Effector CD8-positive, alpha-beta T cell (primary cell): ENCODE measurements around the gene MRPL57.
"Not testable (repeated sequence)": the region's sequence is repeated elsewhere in the genome, so short reads cannot be mapped to it uniquely, and the experiment has no call there.

ENCODE experiments used
- DNase-seq: peaks from one replicate; lab custom pipeline; 2025; lab: John Stamatoyannopoulos, UW
- total RNA-seq, 4 experiments: gene quantifications; one replicate each; lab custom pipeline; 2026; lab: John Stamatoyannopoulos, UW

The MRPL57 gene
- total RNA-seq, result 27.3 to 50.4 (median 31.7) reads per million in 4 experiments

DNA sequence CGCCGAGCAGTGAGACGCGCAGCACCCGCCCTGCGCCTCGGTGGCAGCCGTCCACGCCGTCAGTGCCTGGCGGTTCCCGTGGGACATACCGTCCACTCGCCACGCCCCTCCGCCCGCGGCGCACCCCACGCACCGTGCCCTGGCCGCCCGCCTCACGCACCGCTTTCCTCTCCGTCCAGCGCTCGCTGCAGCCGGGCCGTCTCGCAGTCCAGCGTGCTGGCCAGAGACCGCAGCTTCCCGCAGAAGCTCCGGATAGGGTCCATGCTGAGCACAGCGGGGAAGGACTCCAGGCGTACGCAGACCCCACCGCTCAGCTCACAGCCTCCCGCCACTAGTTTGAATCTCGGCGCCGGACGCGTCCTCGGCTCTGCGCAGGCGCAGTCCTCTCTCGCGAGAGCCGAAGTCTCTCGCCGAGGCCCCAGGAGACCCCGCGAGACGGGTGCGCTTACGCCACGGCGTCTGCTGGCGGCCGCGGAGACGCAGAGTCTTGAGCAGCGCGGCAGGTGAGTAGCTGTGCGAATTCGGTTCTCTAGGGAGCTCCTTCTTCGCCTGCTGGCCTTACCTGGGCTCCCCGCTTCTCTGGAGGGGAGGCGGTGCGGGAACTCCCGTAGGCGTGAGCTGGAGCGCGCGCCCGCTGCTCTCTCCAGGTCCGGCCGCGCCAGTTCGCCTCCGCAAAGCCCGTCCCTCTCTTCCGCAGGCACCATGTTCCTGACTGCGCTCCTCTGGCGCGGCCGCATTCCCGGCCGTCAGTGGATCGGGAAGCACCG, at the start of gene MRPL57, which contains the start of gene SKA3:
TSS of gene MRPL57 (plus strand) at position 444 of the 767 bp plus-strand sequence. CDS start at position 703, 259 bp downstream.
TSS of gene SKA3 (minus strand) at position 338 of the 767 bp plus-strand sequence. CDS start at position 263, 75 bp downstream.
- peak; percentile 91 for DNase-seq

DNA sequence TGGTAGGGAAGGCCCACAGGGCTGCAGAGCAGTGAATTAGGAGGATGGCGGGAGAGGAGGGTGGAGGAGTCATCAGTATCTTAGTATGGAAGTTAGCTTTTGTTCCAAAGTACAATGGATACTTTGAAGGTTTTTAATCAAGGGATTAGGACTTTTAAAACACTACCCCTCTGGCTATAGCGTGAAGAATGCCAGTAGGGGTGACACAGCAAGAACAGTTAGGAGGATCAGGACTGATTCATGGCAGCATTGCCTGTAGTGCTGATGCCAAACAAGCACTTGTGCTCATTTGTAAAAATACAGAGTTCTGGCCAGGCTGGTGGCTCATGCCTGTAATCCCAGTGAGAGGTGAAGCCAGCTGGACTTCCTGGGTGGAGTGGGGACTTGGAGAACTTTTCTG, 46.3 kb upstream of the MRPL57 start:
- DNase-seq, result no peak

DNA sequence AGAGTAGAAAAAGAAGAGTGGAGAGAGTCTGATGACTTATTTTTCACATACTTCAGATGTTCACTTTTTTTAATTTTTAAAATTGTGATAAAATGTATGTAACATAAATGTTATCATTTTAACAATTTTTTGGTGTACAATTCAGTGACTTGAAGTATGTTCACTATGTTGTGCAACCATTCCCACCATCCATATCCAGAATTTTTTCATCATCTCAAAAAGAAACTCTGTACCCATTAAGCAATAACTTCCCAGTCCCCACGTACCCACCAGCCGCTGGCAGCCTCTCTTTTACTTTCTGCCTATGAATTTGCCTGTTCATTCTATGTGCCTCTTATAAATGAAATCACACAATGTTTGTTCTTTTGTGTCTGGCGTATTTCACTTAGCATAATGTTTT, 43.4 kb upstream of the MRPL57 start:
- DNase-seq, result no peak

DNA sequence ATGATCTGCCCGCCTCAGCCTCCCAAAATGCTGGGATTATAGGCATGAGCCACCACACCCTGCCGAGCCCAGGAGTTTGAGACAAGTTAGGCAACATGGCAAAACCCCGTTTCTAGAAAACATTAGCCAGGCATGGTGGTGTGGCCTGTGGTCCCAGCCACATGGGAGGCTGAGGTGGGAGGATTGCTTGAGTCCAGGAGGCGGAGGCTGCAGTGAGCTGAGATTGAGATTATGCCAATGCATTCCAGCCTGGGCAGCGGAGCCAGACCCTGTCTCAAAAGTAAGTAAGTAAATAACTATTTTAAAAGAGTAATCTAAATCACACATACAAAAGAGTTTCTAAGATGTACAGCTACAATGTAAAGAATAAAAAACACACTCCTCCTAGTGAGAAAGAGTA, 42.0 kb upstream of the MRPL57 start:
- DNase-seq, result no peak

DNA sequence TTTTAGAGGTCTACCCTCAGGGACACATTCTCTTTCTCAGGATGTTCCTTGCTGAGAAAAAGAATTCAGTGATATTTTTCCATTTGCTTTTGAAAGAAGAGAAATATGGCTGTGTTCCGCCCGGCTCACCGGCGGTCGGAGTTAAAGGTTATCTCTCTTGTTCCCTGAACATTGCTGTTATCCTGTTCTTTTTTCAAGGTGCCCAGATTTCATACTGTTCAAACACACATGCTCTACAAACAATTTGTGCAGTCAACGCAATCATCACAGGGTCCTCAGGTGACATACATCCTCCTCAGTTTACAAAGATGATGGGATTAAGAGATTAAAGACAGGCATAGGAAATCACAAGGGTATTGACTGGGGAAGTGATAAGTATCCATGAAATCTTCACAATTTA, 40.6 kb upstream of the MRPL57 start:
- DNase-seq, result not testable (repeated sequence)

DNA sequence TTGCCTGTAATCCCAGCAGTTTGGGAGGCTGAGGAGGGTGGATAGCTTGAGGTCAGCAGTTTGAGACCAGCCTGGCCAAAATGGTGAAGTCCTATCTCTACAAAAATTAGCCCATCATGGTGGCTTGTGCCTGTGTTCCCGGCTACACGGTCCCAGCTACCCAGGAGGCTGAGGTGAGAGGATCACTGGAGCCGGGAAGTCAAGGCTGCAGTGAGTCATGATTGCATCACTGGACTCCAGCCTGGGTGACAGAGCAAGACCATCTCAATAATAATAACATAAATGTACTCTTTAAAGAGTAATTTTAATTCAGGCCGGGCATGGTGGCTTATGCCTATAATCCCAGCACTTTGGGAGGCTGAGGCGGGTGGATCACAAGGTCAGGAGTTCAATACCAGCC, 38.8 kb upstream of the MRPL57 start:
- no peak for DNase-seq

DNA sequence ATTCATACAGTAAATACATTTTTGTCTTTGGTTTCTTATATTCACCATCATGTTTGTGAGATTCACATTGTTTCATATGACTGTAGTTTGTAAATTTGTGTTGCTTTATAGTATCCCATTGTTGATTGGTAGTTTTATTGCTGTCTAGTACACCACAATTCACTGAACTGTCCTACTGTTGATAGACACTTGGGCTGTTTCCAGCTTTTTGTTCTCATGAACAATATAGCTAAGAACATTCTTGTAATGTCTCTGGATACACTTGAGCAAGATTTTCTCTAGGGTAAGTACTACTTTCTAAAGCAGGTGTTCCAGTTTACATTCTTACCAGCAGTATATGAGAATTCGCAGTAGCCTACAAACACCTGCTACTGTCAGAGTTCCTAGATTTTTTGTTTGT, 37.9 kb upstream of the MRPL57 start:
- DNase-seq, result no peak

DNA sequence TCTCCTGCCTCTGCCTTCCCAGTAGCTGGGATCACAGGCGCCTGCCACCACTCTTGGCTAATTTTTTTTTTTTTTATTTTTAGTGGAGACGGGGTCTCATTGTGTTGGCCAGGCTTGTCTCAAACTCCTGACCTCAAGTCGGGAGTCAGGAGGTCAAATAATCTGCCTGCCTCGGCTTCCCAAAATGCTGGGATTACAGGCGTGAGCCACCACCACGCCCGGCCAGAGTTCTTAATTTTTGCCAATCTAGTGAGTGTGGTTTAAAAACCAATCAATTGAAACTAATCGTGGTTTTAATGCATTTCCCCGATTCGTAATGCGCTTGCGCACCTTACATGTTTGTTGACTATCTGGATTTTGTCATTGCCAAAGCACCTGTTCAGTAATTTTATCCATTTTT, 37.1 kb upstream of the MRPL57 start:
- DNase-seq, result no peak

DNA sequence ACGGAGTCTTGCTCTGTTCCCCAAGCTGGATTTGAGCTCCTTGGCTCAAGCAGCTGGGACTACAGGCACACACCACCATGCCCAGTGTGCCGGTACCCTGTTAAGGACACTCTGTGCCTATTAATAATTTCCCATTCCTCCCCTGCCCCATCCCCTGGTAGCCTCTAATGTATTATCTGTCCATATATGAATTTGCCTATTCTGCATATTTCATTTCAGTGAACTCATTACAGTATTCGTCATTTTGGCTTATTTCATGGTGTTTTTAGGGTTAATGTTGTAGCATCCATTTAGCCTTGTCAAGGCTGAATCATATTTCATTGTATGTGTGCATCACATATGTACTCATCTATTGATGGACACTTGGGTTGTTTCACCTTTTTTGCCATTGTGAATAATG, 33.7 kb upstream of the MRPL57 start:
- no peak for DNase-seq

DNA sequence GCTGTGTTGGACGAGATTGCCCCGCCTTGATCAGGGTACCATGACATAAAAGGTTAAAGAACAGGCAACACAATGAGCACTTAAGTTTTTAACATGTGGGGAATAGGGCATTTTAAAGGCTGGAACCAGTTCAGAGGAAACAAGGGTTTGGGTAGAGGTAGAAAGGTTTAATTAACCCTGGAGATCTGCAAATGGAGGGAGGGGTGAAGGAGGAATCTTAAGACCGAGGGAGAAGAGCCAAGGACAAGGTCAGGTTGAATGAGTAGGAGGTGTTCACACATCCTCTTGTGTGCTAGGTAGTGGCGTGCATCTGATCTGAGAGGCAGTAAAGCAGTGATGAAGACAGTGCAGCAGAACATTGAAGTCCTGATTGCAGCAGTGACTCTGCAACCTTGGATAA, 28.6 kb upstream of the MRPL57 start:
- DNase-seq, result no peak

DNA sequence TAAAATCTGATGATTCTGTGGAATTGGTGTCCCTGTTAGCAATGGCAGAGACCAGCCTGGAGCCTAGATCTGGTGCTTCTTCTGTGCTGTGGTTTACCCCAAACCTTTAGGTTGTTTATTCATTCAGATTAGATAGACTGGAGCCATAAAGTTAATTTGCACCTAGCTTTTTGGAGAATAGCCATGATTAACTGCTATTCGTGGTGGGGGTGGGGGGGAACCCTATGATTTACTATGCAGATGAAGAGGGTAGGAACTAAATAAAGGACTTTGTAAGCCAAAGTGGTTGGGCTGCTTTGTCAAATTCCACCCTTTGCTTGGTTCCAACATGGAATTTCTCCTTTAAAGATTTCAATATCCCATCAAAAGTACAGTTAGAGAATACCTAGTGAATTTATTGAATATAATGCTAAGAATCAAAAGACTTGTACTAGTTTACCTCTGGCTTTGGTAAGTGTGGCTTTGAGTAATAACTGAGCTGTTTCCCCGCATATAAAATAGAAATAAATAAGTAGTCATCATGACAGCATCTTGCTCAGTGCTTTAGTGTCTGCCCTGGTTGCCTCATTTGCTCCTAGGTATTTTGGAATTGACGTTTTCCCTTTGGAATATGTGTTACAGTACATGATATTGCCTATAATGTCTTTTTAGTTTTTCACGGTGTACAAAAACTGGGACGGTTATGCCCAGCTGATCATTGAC, 27.8 kb upstream of the MRPL57 start:
- no peak for DNase-seq

DNA sequence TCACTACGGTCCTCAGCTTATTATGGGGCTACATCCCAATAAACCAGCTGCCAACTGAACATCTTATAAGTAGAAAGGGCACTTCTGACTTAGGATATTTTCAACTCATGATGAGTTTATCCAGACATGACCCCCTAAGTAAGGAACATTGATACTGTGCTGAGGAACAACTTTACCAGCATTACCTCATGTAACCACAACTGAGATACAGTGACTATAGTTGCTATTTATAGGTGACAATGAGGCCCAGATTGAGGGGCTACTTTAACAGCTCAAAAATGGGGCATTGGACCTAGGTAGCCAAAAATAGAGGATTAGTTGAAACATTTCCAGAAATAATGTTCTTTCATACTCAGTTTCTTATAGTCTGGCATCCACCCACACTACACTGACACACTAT, 26.9 kb upstream of the MRPL57 start:
- no peak for DNase-seq

DNA sequence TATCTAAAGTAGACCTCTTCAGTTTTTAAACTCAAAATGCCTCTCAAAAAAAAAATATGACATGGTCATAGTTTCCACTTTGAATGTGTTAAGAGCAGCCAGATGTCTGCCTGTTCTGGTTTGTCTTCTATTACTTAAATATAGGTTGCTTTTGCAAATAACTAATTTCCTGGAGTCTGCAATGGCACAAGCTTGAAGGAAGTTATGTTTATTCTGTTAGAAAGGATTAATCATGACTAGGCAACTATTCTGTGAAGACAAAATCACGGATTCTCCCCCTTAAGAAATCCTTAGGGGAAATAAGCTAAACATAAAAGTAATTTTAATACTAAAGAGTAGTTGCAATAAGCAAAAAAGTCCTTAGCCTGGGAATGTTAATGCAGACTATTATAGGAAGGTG, 26.4 kb upstream of the MRPL57 start:
- DNase-seq, result no peak

DNA sequence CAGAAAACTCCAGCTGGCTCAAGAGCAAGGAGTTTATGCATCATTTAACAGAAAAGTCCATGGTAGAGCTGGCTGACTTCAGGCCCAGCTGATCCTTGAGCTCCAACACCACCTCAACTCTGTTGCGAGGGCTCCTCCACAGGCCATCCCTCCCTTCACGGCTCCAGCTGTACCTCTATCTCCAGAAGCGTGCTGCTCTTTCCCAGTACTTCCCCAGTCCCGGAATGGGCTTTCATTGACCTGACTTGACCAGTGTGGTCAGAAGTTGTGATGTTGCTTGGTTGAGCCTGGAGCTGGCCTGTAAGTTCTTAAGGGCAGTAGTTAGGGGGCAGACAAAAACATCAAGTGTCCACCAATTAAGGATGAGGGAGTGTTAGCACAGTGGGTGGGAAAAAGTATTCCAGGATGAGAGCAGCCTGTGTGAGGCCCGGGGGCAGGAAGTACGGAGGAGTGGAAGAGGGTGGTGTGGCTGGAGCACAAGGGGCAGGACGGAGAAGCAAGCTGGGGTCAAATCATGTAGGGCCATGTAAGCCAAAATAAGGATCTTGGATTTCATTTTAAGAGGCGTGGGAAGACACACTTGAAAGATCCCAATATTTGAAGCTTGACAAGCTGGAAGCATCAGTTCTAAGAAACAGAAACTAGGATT, 24.1 kb upstream of the MRPL57 start:
- no peak for DNase-seq

DNA sequence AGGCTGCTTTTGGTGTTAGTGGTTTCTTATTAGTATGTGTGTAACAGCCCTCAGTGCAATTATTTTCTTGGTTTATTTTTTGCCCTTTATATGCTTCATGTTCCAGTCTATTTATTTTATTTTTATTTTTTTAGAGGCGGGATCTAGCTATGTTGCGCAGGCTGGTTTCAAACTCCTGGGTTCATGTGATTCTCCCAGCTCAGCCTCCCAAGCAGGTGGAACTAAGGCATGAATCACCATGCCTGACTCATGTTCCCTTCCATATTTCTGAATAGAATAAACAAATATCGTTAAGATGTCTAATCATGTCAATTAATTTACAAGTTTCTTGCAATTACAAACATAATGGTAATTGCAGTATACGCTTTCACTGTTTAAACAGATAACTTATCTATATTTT, 11.8 kb upstream of the MRPL57 start:
- no peak for DNase-seq

DNA sequence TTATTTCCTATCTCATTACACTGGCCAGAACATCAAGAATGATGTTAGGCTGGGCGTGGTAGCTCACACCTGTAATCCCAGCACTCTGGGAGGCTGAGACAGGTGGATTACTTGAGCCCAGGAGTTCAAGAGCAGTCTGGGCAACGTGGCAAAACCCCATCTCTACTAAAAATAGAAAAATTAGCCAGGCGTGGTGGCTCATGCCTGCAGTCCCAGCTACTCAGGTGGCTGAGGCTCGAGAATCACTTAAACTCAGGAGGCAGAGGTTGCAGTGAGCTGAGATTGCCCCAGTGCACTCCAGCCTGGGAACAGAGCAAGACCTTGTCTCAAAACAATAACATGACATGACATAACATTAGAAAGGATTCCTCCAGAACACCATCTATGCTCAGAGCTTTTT, 10.9 kb upstream of the MRPL57 start:
- not testable (repeated sequence) for DNase-seq

DNA sequence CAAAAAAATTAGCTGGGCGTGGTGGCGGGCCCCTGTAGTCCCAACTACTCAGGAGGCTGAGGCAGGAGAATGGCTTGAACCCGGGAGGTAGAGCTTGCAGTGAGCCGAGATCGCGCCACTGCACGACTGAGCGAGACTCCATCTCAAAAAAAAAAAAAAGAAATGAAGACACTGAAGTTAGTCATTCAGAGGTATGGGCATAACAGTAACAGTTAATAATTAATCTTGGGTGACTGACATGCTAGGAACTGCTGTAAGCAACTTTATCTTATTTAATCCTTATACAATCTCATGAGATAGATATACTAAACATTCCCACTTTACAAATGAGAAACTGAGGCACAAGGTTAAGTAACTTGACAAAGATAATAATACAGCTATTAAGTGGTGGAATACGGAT, 5.0 kb upstream of the MRPL57 start:
- no peak for DNase-seq

DNA sequence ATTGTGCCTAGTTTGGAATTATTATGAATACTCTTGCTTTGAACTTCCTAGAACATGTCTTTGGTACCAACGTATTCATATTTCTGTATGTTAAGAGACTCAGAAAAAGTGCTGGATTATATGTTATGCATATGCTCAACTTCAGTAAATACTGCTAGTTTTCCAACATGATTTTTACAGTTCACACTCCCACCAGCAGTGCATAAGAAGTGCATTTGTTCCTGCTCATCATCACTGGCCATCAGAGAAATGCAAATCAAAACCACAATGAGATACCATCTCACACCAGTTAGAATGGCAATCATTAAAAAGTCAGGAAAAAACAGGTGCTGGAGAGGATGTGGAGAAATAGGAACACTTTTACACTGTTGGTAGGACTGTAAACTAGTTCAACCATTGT, 2.7 kb upstream of the MRPL57 start:
- not testable (repeated sequence) for DNase-seq

DNA sequence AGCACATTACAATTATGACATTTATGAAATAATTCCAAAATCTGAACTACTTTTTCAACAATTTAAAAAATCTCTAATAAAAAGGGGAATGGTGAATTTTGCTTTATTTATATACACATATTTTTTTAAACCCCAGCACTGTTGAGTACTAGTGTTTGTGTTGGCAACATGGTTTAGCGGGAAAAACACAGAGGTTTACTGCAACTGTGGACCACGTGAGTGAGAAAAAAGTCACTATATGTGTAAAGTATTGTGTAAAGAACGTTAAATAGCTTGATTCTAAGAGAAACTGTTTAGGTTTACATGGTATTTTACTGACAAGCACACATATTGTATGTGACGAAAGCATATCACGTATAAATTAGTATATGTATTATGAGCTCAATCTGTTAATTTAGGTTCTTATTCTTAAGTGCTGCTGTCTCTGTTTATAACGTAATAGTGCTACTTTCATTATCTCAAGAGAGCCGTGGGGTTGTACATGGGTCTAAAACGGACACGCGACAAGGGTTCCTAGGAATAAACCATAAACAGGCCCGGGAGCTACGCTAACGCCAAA, 723 bp upstream of the MRPL57 start:
- DNase-seq, result no peak

DNA sequence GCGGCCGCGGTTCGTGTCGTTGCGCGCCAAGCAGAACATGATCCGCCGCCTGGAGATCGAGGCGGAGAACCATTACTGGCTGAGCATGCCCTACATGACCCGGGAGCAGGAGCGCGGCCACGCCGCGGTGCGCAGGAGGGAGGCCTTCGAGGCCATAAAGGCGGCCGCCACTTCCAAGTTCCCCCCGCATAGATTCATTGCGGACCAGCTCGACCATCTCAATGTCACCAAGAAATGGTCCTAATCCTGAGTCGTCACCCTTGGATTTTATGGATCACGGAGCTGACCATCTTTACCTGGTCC, 475 bp downstream of the MRPL57 start:
- DNase-seq, result no peak

DNA sequence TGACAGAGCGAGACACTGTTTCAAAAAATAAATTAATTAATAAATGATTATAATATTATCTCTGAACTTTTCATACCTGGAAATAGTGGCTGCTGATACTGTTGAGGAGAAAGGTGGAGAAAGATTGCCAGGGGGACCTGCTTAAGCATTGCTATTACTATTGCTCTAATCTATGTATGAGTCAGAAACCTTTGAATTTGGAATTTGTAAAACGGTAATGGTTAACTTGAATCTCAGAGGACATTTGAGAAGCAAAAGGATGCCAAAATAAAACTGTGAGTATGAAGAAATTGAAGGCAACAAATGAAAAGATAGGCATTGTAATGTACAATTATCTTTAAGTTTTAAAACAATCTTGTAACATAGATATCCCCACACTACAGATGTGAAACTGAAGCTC, 5.2 kb downstream of the MRPL57 start:
- no peak for DNase-seq

DNA sequence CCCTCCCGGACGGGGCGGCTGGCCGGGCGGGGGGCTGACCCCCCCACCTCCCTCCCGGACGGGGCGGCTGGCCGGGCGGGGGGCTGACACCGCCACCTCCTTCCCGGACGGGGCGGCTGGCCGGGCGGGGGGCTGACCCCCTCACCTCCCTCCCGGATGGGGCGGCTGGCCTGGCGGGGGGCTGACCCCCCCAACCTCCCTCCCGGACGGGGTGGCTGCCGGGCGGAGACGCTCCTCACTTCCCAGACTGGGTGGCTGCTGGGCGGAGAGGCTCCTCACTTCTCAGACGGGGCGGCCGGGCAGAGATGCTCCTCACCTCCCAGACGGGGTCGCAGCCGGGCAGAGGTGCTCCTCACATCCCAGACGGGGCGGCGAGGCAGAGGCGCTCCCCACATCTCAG, 10.0 kb downstream of the MRPL57 start:
- not testable (repeated sequence) for DNase-seq

DNA sequence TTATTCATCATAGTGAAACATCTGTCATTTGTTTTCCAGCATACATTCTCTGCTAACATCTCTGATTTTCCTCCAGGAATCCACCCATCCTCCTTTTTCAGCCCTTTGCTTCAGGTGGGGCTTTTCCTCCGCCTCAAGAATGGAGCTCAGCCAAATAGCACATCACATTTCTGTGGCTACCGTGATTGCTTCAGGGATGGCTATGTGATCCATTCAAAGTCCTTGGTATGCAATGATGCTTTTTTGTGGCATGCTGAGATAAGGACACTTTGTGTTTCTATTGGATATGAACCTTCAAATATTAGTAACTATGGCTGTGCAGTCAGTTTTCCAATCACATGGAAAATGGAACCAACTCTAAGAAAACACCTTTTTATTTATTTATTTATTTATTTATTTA, 18.3 kb downstream of the MRPL57 start:
- DNase-seq, result not testable (repeated sequence)
